Neural progenitor cell (in vitro differentiated cells): ENCODE results near the gene ELAVL4.

Experiments used
- EZH2 ChIP-seq: fragments of 200-600 bp; sonication (generic); IDR thresholded peaks from 2 replicates; pipeline ENCODE4 v1.6.1; 2017; ENCODE audit warnings: antibody characterized with exemption, mild to moderate bottlenecking, moderate library complexity
- TF ChIP-seq, protein P1 (sequence below): fragments of 200-600 bp; sonication (generic); IDR thresholded peaks from 2 replicates; pipeline ENCODE4 v1.5.1; 2017; ENCODE audit warnings: antibody characterized with exemption, mild to moderate bottlenecking

GRCh38 chr1:50129201-50129600 is 20.5 kb downstream of the ELAVL4 start:
- TF ChIP-seq, protein P1, sequence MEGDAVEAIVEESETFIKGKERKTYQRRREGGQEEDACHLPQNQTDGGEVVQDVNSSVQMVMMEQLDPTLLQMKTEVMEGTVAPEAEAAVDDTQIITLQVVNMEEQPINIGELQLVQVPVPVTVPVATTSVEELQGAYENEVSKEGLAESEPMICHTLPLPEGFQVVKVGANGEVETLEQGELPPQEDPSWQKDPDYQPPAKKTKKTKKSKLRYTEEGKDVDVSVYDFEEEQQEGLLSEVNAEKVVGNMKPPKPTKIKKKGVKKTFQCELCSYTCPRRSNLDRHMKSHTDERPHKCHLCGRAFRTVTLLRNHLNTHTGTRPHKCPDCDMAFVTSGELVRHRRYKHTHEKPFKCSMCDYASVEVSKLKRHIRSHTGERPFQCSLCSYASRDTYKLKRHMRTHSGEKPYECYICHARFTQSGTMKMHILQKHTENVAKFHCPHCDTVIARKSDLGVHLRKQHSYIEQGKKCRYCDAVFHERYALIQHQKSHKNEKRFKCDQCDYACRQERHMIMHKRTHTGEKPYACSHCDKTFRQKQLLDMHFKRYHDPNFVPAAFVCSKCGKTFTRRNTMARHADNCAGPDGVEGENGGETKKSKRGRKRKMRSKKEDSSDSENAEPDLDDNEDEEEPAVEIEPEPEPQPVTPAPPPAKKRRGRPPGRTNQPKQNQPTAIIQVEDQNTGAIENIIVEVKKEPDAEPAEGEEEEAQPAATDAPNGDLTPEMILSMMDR, result no peak
- no peak for TF ChIP-seq EZH2
